ENCODE measurements around the gene APLP2. TPM values are rescaled to one million over a fixed set of nuclear protein-coding genes. Genes with fewer than 3 reads are reported as not detected.
"Not testable (repeated sequence)": the region's sequence is repeated elsewhere in the genome, so short reads cannot be mapped to it uniquely, and the experiment has no call there.

The APLP2 gene
- total RNA-seq, 1 experiment from 2014 or later = 104 TPM

- not testable (repeated sequence) for DNase-seq (ENCODE audit: low spot score)
Observed at GRCh38 chr11:130193551-130193950, 123.9 kb downstream of the APLP2 start.

Other genes with a start within 250 kb of the APLP2 start
- gene NFRKB, start 174.3 kb upstream of the APLP2 start, total RNA-seq (2014; rRNA removed; shearing (Covaris generic)) = 19.0 and 20.1 TPM in 2 replicates
- 4.6 and 5.5 TPM in 2 replicates for gene PRDM10, start 67.1 kb upstream of the APLP2 start, total RNA-seq (2014; rRNA removed; shearing (Covaris generic))
- 0.10 TPM in 1 of 2 replicates, not detected in the other for gene ST14, start 89.9 kb downstream of the APLP2 start, total RNA-seq (2014; rRNA removed; shearing (Covaris generic))
- 10.8 and 14.5 TPM in 2 replicates for gene ZBTB44, start 245.0 kb downstream of the APLP2 start, total RNA-seq (2014; rRNA removed; shearing (Covaris generic))

All from A172 (cell line).